Measurements from ENCODE around the gene NFAM1.

The NFAM1 gene

GRCh38 chr22:42432020-42432596, at the start of gene NFAM1:
TSS of gene NFAM1 (minus strand) at chr22:42432403. CDS start at chr22:42432357, 46 bp downstream.
- DNase-seq, result no peak

GRCh38 chr22:42475122-42475521, 42.9 kb upstream of the NFAM1 start:
- DNase-seq, result no peak

- DNase-seq, result peak; percentile 8
Measured at GRCh38 chr22:42473484-42474193, 41.4 kb upstream of the NFAM1 start.

- DNase-seq, result no peak
Measured at GRCh38 chr22:42472671-42473070, 40.5 kb upstream of the NFAM1 start.

- no peak for DNase-seq
Measured at GRCh38 chr22:42471441-42471840, 39.2 kb upstream of the NFAM1 start.

GRCh38 chr22:42470366-42471082, 38.3 kb upstream of the NFAM1 start:
- no peak for DNase-seq

GRCh38 chr22:42468841-42469240, 36.6 kb upstream of the NFAM1 start:
- no peak for DNase-seq

- DNase-seq, result no peak
Measured at GRCh38 chr22:42462016-42462415, 29.8 kb upstream of the NFAM1 start.

- no peak for DNase-seq
Measured at GRCh38 chr22:42461511-42461910, 29.3 kb upstream of the NFAM1 start.

- no peak for DNase-seq
Measured at GRCh38 chr22:42459287-42460063, 27.3 kb upstream of the NFAM1 start.

GRCh38 chr22:42452916-42453315, 20.7 kb upstream of the NFAM1 start:
- DNase-seq, result no peak

- DNase-seq, result no peak
Measured at GRCh38 chr22:42452456-42452855, 20.3 kb upstream of the NFAM1 start.

- no peak for DNase-seq
Measured at GRCh38 chr22:42451499-42452145, 19.4 kb upstream of the NFAM1 start.

GRCh38 chr22:42450862-42451261, 18.7 kb upstream of the NFAM1 start:
- DNase-seq, result no peak

GRCh38 chr22:42446151-42446550, 13.9 kb upstream of the NFAM1 start:
- DNase-seq, result no peak

- peak; percentile 82 for DNase-seq
Measured at GRCh38 chr22:42444077-42444904, 12.1 kb upstream of the NFAM1 start.

GRCh38 chr22:42443240-42444076, 11.3 kb upstream of the NFAM1 start:
- DNase-seq, result peak; percentile 39

GRCh38 chr22:42442748-42443147, 10.5 kb upstream of the NFAM1 start:
- no peak for DNase-seq

GRCh38 chr22:42440728-42441127, 8.5 kb upstream of the NFAM1 start:
- no peak for DNase-seq

- DNase-seq, result peak; percentile 11
Measured at GRCh38 chr22:42439821-42440674, 7.8 kb upstream of the NFAM1 start.

Measured in stimulated activated CD4-positive, alpha-beta T cell treated with anti-CD3 and anti-CD28 coated beads, Interleukin-15, amount 100 ng/mL, for 24 hours (primary cell).